Measurements from ENCODE around the gene TOX2.

The TOX2 gene, protein sequence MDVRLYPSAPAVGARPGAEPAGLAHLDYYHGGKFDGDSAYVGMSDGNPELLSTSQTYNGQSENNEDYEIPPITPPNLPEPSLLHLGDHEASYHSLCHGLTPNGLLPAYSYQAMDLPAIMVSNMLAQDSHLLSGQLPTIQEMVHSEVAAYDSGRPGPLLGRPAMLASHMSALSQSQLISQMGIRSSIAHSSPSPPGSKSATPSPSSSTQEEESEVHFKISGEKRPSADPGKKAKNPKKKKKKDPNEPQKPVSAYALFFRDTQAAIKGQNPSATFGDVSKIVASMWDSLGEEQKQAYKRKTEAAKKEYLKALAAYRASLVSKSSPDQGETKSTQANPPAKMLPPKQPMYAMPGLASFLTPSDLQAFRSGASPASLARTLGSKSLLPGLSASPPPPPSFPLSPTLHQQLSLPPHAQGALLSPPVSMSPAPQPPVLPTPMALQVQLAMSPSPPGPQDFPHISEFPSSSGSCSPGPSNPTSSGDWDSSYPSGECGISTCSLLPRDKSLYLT

DNA sequence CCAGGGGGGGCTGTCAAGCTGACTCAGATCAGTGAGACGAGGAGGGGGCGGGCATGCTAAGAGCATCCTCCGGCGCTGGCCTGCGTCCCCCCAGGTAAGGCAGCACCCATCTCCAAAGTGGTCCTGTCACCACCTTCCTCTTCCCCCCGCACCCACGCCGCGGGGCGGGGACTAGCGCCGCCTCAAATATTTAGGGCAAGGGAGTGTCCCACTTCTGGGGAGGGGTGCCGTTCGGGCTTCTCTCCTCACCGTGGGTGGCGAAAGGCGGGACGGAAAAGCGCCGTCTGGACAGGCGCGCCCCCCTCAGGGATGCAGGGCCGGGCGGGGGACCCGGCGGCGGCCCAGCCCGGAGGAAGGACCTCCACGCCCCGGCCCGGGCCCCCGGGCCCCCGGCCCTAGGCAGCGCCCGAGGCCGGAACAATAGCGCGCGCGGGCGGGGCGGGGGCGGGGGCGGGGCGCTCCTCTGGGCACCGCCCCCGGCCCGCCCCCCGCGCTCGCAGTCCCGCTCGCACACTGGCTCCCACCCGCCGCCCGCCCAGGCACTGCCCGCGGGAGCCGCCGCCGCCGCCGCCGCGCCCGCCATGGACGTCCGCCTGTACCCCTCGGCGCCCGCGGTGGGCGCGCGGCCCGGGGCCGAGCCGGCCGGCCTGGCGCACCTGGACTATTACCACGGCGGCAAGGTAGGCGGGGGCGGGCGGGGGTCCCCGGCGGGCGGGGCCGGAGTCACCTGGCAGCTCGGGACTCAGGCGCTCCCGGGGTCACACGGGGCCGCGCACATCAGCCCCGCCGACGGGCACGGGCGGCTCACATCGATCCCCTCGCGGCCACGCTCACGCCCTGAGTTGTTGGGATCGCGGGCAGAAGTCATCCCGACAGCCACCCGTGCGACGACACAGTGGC lies at the start of gene TOX2:
TOX2 (plus strand) TSS at position 542 of the 900 bp plus-strand sequence; CDS start at position 582, 40 bp downstream.
- no peak for DNase-seq (ENCODE audit: low read depth, low spot score)

DNA sequence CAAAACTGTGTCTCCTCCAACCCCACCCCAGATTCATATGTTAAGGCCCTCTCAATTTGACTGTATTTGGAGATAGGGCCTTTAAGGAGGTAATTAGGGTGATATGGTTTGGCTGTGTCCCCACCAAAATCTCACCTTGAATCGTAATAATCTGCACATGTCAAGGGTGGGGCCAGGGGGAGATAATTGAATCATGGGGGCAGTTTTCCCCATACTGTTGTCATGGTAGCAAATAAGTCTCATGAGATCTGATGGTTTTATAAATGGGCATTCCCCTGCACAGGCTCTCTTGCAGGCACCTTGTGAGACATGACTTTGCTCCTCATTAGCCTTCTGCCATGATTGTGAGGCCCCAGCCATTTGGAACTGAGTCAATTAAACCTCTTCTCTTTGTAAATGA lies 46.6 kb upstream of the TOX2 start:
- DNase-seq (ENCODE audit: low read depth, low spot score), result no peak

DNA sequence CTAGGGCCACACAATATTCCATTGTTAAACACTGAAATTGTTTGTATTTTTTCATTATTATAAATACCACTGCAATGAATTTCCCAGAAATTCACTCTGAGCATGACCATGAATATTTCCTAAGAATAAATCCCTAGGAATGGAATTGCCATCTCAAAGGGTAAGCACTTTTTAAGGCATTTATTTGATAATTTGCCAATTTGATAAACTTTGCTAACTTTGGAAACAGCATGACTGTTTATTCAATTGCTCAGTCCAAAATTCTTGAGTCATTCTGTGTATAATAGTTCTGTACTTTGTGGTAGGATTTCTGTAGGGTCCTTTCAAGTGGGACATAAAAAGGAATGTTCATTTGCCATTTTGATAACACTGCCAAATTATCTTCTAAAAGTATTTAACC lies 44.2 kb upstream of the TOX2 start:
- no peak for DNase-seq (ENCODE audit: low read depth, low spot score)

DNA sequence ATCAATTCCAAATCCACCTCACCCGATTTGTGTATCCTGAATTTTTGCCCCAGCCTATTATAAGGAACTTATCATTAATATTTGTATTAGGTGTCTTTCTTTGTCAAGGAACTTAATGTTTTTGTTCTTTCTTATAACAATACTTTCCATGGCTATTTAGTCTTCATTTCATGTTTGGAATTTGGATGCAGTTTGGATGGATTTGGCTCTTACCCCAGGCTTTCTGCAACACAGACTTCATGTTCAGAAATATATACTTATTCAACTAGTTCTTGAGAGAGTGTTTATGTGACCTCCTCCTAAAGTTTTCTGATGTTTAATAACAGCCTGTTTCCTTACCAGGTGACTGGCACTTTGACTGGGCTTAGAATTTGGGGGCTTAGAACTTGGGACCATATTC lies 35.9 kb upstream of the TOX2 start:
- no peak for DNase-seq (ENCODE audit: low read depth, low spot score)

DNA sequence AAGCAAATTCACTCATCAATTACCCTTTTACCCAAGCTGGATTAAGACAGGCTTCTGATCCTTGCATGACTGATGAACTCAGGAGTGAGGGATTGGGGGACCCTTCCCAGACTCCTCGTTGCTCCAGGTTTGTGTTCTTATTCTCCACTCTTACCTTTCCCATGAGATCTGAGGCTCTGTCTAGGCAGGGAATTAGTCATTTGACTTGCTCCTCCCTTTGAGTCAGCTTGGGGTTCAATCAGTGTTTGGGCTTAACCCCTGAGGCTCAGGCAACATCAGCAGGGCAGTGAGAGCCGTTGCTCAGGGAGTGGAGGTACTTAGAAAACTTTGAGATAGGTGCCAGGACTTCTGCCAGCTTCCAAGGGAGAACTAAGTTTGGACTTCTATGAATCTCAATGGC lies 20.7 kb upstream of the TOX2 start:
- DNase-seq (ENCODE audit: low read depth, low spot score), result no peak

DNA sequence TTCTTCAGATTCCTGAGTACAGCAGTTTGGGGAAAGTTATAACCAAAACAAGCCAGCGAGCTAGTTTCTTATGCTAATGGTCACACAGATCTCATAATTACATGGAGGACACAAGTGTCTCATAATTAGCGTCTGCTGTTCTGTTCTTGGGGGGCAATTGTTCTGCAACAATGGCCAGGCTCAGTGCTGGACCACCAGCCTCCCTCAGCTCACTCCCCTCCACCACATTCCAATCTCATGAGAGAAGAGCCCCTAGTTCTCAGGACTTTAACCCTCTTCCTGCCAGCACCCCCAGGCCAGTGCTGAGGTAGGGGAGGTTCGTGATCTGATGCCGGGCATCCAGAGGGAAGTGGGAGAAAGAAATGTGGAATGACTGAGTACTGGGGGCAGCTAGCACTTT lies 20.2 kb upstream of the TOX2 start:
- DNase-seq (ENCODE audit: low read depth, low spot score), result no peak

DNA sequence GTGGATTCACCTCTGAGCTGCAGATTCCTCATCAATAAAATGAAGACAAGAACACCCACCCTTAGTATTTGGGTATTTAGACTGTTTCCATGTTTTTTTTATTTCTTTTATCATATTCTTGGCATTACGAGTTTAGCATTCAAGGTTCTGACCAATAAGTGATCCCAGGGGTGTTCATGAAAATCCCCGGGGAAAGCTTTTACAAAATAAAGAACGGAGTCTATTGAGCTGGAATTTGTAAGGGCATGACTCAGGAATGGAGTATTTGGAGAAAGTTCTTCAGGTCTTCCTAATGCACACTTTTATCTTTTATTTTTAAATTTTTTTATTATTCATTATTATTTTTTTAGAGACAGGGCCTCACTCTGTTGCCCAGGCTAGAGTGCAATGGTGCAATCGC lies 19.4 kb upstream of the TOX2 start:
- DNase-seq (ENCODE audit: low read depth, low spot score), result no peak

DNA sequence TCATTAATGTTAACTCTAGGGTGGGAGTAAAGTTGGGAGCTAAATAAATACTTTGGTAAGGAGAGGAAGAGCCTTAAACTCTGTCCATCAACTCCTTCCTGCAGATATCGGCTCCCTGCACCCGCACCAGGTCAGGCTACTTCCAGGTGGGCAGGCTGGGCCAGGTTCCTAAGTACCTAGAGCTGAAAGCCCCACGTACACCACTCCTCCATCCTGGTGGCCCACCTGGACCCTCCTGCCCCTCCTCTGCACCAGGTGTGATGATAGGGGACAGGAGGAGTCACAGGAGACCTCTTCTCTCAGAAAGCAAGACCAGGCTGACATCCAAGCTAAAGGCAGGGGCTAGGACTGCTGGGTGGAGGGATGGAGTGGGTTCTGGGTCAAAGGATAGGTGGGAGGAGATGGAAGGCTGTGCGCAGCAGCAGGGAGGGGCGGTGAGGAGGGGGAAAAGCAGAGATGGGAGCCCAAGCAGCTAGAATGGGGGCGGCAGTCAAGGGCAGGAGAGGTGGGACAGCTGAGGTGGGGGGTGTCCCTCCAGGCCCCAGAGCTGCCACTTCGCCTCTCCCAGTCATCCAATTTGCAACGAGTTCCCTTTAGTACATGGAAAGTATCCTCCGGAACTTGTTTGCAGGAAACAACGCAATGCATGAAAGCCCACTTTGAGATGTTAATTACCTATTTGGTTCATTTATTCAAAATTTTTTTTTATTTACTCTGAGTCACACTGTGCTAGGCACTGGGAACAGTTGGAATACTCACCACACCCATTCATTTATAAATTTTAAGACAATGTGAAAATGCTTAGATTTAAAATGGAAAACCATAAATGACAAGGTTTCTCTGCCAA lies 15.2 kb upstream of the TOX2 start:
- no peak for DNase-seq (ENCODE audit: low read depth, low spot score)

DNA sequence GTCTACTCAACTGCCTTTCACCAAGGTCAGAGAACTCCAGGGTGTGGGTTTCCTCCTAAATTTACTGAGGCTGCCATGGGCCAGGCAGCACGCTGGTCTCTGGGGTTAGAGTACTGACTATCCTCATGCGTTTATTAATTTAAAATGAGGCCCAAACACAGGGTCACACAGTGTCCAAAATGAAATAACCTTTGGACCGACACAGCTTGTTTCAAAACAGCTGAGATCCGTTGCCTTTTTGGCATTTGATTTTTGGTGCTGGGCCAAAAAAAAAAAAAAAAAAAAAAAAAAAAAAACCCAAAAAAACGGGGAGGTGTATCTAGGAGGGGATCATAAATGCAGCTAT lies 14.6 kb upstream of the TOX2 start:
- DNase-seq (ENCODE audit: low read depth, low spot score), result no peak

DNA sequence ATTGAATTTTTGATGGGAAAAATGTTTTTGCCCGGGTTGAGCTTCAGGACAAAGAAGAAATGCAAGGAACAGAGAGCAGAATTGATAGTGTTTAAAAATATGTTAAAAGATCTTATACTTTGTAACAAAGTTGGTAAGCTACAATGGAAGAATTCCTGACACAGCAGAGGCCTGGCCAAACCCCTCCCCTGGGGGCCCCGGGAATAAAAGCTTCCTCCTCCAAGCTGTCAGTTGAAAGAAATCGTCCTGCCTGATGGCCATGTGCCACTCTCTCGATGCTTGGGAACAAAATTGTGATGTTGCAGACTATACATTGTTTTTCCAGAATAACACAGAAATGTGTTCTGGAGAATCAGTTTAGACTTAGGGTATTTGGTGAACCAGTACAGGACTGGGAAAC lies 14.2 kb upstream of the TOX2 start:
- no peak for DNase-seq (ENCODE audit: low read depth, low spot score)

DNA sequence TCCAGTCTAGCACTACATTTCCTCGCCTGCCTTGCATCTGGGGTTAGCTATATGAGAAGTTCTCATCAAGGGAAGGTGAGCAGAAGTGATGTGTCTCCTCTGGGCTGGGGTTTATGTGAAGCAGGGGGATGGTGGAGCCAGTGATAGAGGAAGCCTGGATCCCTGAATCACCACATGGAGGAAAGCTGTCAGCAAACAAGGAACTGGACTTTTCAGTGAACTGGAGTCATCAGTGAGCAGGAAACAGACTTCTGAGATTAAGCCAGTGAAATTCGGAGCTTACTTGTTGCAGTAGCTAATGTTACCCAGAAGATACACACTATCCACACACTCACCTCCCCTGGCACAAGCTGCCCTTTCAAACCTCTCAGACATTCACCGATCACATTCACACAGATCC lies 13.4 kb upstream of the TOX2 start:
- DNase-seq (ENCODE audit: low read depth, low spot score), result no peak

DNA sequence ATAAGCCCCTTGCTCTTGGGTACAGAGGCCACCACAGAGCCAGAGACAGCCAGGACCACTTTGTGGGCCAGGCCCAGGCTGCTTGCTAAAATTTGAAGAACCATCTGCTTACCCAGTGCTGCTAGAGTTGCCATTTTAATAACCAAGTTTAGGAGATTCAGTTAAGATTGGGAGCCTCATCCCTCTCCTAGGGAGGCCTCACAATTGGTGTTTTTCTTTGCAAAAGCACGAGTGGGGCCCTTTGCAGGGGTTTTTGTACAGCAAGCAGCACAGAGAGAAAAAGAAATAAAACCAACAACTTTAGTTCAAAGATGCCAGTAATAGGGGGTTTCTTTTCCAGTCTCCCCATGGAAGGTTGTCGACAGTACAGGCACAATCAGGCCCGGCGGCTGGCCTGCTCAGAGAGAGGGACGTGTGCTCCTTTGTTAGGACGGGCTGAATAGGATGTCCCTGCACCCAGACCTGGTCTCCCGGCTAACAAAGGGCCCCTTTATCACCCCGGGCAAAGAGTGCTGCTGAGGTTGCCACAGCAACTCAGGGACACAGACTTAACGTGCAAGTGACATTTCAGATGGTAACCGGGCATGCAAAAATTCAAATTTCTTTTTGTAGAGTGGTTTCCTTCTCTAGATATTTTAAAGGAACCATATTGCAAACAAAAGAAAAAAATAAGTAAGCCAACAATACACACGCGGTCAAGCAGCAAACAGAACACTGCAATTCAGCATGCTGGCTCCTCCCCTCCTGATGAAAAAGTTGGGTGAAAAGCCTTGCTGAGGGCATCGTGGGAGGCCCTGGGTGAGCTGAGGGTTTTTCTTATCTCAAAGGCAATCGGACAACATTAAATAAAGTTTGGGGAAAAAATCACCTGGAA lies 10.5 kb upstream of the TOX2 start:
- no peak for DNase-seq (ENCODE audit: low read depth, low spot score)

DNA sequence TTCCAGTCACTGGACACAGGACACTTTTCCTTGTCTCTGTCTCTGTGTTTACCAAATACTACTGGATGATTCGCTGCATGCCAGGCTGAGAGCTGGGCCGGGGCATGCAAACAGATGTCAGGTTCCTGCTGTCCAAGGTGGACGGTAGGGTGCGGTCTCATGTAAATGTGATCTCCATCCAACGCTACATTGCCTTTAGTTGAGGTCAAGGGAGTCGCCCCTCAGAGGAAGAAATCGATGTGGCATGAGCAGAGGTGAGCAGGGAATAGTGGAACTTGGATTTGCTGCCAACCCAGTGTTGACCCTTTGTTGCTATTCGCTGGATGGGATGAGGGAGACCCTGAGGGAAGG lies 9.8 kb upstream of the TOX2 start:
- no peak for DNase-seq (ENCODE audit: low read depth, low spot score)

DNA sequence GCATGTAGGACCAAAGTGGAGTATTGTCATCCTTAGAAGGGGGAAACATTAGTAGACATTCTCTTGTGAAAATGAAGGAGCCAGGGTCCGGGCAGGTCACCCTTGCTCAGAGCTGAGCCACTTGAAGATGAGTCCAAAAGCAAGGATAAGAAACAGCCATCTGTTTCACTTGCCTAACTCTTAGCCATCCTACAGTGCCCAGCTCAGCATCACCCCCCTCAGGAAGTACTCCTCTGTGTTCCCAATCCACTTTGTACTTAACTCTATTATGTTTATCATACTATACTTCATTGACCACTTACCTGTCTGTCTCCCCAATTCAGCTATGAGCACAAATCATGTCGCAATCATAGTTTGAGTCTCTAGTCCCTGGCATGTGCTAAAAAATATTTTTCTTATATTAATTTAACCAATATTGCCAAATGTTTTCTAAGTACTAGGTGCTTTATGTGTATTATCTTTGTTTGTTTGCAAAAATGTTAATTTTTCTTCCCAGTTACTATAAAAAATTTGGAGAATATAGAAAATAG lies 8.1 kb upstream of the TOX2 start:
- DNase-seq (ENCODE audit: low read depth, low spot score), result no peak

DNA sequence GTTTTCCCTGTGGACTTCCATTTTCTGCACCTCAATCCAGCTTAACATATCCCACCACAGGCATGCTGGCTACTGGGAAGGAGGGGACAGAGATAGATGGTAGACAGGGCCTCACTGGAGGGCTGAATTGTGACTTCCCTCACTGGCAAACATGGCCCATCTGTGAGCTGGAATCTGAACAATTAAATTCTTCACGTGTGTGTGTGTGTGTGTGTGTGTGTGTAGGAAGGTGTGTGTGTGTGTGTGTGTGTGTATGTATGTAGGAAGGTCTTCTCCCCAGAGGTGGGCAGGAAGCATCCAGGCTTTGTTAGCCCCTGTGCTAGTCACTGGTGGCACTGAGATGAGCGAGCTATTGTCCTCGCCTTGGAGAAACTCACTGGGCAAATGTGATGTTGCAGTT lies 5.4 kb upstream of the TOX2 start:
- no peak for DNase-seq (ENCODE audit: low read depth, low spot score)

DNA sequence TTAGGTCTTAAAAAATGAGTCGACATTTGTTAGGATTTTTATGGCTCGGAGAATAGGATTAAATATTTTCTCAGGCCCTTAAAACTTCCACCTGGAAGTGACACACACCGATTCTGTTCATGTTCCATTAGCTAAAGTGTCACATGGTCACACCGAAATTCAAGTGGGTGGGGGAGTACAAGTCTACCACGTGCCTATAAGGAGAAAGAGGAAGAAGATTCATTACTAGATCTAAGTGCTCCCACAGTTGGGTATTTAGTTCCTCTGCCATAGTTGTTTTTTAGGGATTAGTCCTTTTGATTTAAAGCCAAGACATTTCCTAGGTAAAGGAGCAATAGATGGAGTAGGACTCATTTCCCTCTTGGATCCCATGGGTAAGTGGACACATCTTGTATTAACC lies 4.9 kb upstream of the TOX2 start:
- no peak for DNase-seq (ENCODE audit: low read depth, low spot score)

DNA sequence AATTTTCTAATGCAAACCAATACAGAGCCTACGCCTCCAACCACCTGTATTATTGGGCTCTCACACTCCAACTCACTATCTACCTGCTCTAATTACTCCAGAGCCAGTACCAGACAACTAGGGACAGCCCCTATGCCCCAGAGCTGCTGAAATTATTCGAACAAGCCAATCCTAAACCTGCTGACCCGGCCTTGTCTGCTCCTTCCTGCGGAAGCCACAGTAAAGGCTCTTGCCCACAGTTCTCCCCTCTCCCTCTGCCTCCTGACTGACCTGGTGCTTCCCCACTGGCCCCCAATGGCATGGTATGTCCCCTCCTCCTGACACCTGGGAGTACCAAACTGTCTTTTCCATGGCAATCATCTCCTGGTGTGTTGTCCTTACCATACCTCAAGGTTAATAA lies 4.1 kb upstream of the TOX2 start:
- DNase-seq (ENCODE audit: low read depth, low spot score), result no peak

DNA sequence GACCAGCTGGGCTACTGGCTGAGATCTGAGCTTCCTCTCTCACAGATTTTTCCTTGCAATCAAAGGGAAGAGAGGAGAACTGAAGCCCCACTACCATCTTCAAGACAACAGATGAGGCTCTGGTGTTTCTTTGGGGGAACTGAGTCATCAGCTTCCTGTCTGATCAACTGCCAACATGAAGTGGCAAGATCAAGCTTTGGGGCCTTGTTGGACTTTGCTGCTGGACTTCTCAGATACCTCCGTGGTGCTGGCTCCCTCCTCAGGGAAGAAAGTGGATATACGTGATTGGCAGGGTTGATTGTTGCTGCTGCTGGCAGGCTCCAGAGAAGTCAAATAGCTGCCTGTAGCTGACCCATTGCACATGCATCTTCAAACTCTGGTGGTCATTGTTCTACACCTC lies 3.6 kb upstream of the TOX2 start:
- DNase-seq (ENCODE audit: low read depth, low spot score), result no peak

DNA sequence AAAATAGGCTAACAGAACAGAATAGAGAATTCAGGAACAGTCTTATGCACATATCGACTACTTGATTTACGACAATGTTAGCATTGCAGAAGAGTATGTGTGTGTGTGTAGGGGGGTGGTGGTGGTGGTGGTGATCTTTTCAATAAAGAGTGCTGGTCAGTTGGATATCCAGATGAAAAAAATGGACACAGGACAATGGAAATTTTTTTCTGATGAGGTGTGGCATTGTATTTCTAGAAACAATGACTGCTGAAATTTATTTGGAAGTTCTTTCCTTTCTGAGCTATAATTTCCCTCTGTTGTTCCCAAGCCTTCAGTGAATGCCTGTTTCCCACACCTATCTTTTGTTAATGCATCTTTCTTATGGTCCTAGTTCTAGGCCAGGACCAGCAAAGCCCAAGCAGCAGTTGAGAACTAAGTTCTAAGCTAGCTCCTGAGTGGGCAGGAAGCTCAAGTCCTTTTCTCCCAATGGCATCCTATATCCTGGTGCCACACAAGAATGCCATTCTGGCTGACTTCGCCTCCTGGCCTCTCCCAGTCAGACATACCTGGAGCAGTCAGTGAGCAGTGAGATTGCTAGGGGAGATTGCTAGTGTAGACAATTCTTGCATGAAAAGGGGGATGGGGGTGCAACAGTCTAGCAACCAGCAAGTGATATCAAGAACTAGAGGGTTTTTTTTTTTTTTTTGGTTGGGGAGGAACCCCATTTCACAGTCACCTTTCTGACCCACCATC lies 1.2 kb upstream of the TOX2 start:
- no peak for DNase-seq (ENCODE audit: low read depth, low spot score)
